Measurements from ENCODE around the gene SLC25A4.

SLC25A4 gene

DNA sequence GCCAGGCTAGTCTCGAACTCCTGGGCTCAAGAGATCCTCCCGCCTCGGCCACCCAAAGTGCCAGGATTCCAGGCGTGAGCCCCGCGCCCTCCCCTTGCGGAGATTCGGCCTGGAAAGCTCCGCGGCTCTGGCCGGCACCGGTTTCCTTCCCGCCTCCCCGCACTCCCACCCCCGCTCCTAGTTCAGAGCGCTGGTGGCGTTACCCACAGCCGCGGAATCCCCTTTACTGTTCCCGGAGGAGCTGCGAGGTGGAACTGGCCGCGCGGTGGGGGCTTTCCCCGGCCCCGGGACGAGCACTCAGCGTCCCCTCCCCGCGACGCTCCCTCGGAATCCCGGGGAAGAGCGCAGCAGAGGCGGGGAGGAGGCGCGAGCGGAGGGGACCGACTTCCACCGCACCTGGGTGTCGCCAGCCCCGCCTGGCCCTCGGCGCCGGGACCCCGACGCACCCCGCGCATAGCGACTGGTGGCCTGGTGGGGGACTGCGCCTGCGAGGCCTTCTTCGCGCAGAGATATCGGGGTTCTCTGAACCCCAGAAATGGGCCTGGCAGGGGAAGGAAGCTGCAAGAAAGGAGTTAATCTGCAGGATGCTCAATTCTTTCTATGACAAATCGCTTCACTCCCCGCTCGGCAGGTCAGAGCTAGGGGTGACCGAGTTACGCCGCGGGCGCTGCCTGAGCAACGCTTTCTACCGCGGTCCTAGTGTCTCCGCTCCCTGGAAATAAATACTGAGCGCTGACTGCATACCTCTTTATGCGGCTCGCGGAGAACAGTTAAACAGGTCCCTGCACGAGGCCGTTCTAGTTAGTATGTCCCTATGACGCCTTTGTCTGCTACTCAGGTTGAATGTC lies 14.6 kb upstream of the SLC25A4 start:
- no peaks in the 10 kb centered on the region for H4K20me1 ChIP-seq
- H3K4me3 ChIP-seq: peak overlapping the region in 9 of 10 experiments; percentile 14 to 55 (median 38); a peak in 15 of 20 replicates
- H3K36me3 ChIP-seq: peaks cover 0 to 4% (median 0%) of the 10 kb centered on the region in 11 experiments; a peak in 3 of 22 replicates
- peaks cover 0 to 5% (median 3%) of the 10 kb centered on the region in 10 experiments; a peak in 11 of 20 replicates for H3K4me1 ChIP-seq
- peaks cover 25 to 39% (median 32%) of the 10 kb centered on the region in 11 experiments for H3K27me3 ChIP-seq
- H3K9me3 ChIP-seq (replicated peaks in 1 of 11): peaks cover 31 to 57% (median 43%) of the 10 kb centered on the region in 11 experiments
- no peak overlapping the region for H3K9ac ChIP-seq
- H3K4me2 ChIP-seq: peak overlapping the region in 8 of 11 experiments; percentile 12 to 78 (median 45); a peak in 13 of 22 replicates
- TF ChIP-seq Cebpa-rat (IDR thresholded peaks at IDR 0.05): no peak
- H3K27ac ChIP-seq: no peak overlapping the region

DNA sequence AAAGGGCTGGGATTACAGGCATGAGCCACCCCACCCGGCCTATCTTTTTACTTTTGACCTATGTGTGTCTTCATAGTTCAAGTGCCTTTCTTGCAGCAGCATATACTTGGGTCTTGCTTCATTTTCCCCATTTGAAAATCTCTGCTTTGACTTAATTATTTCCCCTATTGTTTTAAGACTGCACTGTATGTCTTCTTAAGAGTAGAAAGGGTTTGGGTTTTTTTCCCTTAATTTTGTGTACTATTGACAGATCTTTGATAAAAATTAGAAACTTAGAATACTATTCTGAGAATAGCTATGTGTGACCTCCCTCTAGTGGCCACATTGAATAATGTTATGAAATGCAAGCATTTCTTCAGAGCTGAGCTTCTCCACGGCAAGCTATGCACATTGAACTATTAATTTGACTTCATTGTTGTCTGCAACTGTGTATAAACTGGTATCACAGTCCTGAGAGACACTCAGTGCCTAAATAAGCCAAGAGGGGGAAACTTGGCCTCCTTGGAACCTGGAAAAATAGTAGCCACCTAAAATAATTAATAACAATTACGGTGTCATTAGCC lies 8.7 kb upstream of the SLC25A4 start:
- TF ChIP-seq Cebpa-rat (IDR thresholded peaks at IDR 0.05): no peak
- H4K20me1 ChIP-seq: no peaks in the 10 kb centered on the region
- H3K27me3 ChIP-seq: peaks cover 0 to 11% (median 3%) of the 10 kb centered on the region in 11 experiments; a peak in 15 of 22 replicates
- no peak overlapping the region for H3K27ac ChIP-seq
- no peak overlapping the region for H3K4me3 ChIP-seq
- no peak overlapping the region for H3K4me2 ChIP-seq
- H3K4me1 ChIP-seq: peaks cover 0 to 19% (median 16%) of the 10 kb centered on the region in 10 experiments; a peak in 17 of 20 replicates
- H3K36me3 ChIP-seq: no peaks in the 10 kb centered on the region
- H3K9me3 ChIP-seq (replicated peaks in 1 of 11): peaks cover 2 to 14% (median 5%) of the 10 kb centered on the region in 11 experiments; a peak in 18 of 22 replicates
- H3K9ac ChIP-seq: no peak overlapping the region

DNA sequence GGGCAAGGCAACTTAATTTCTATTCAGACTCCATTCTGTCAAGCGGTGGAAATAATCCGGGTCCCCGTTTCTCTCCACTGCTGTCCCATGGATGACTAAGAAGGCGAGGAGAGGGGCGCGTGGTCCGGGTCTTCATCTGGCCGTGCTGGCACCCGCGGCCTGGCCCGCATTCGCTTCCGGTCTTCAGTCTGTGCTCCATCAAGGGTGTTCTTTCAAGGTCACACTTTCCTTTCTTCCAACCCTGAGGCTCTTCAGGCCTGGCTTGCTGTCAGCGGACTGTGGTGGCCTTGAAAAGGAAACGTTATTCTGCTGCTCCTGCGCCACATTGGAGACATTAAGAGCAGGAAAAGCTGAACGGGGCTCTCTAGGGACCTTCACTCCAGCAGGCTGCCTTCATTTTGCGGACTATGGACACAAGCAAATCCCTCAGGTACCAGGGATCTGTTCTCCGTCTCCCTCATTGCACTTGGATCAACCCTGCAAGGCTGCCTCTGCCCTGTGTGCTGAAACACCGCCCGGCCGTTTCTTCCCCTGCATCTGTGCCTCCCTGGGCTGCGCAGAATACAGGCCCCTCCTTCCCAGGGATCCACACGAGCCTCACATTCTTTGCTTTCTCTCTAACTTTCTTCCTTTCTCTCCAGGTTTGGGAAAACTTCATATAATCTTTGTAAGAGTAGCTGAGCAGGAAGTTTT lies 5.7 kb upstream of the SLC25A4 start:
- Histone ChIP-seq H3K27ac (no peak overlapping the region), H3K4me2 (peak overlapping the region in 9 of 11 experiments; percentile 25 to 68 (median 56); a peak in 16 of 22 replicates), H3K4me3 (no peak overlapping the region), H3K9me3 (replicated peaks in 1 of 11) (no peaks in the 10 kb centered on the region), H4K20me1 (no peaks in the 10 kb centered on the region), H3K9ac (no peak overlapping the region), H3K36me3 (no peaks in the 10 kb centered on the region), H3K4me1 (peaks cover 1 to 27% (median 19%) of the 10 kb centered on the region in 10 experiments; a peak in 19 of 20 replicates), H3K27me3 (peaks cover 0 to 8% (median 0%) of the 10 kb centered on the region in 11 experiments; a peak in 4 of 22 replicates)
- TF ChIP-seq Cebpa-rat (IDR thresholded peaks at IDR 0.05): no peak

DNA sequence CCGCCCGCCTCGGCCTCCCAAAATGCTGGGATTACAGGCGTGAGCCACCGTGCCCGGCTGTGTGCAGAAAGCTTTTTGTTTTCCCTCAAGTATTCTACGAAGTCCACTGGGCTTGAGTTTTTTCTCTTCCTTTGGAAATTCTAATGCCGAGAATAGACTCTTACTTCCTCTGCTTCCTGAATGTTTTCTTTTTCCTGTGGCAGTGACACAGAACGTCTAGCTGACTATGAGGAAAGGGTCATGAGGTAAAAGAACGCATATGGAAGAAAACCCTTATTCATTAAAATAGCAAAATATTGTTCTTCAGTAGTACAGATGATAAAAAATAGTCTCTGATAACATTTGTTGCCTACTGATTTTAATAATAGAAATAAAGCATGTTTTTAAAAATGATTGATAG lies 4.9 kb upstream of the SLC25A4 start:
- Histone ChIP-seq H3K4me2 (peak overlapping the region; percentile 25 to 68 (median 51); a peak in 21 of 22 replicates), H3K9me3 (replicated peaks in 1 of 11) (no peaks in the 10 kb centered on the region), H4K20me1 (no peaks in the 10 kb centered on the region), H3K36me3 (no peaks in the 10 kb centered on the region), H3K27ac (no peak overlapping the region), H3K4me1 (peaks cover 5 to 32% (median 25%) of the 10 kb centered on the region in 10 experiments; a peak in 19 of 20 replicates), H3K4me3 (no peak overlapping the region), H3K9ac (no peak overlapping the region), H3K27me3 (peaks cover 0 to 16% (median 0%) of the 10 kb centered on the region in 11 experiments; a peak in 5 of 22 replicates)
- no peak for TF ChIP-seq Cebpa-rat (IDR thresholded peaks at IDR 0.05)

DNA sequence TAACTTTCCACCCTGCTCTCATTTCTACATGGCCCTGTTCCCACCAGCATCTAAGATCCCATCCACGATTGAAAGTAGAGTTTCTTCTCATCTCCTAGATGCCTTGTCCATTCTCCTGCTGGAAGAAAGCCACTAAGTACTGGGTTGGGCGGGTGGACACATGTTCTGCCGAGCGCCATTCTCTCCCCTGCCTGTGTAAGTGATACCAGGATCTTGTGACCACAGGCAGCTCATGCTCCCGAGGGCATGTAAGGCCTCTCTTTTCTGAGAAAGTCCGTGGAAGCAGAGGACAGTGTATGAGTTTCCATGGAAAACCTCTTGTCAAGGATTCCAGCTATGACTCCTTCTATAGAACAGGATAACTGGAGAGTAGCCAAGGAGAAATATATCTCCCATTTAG lies 3.3 kb upstream of the SLC25A4 start:
- Histone ChIP-seq H4K20me1 (peaks cover 0 to 11% (median 0%) of the 10 kb centered on the region in 11 experiments; a peak in 7 of 22 replicates), H3K27ac (no peak overlapping the region), H3K4me2 (no peak overlapping the region), H3K9me3 (replicated peaks in 1 of 11) (no peaks in the 10 kb centered on the region), H3K36me3 (no peaks in the 10 kb centered on the region), H3K4me1 (peaks cover 5 to 43% (median 32%) of the 10 kb centered on the region in 10 experiments; a peak in 19 of 20 replicates), H3K9ac (no peak overlapping the region), H3K27me3 (peaks cover 0 to 28% (median 7%) of the 10 kb centered on the region in 11 experiments; a peak in 12 of 22 replicates), H3K4me3 (no peak overlapping the region)
- no peak for TF ChIP-seq Cebpa-rat (IDR thresholded peaks at IDR 0.05)

DNA sequence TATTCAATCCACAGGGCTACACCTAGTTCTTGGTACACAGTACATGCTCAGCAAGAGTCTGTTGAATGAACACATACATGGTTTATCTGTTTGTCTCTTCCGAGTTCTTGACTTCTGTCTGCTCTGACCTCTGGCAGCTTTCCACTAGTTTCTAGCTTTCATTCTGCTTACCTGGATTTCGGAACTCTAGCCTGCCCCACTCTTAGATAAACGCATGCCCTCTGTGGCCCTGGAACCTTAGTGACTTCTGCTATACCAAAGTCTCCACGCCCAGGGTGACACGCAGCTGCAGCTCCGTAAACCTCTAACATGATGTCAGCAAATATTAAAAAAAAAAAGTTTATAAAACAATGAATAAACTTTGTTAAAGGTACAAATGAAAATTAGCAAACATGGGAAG lies 1.3 kb upstream of the SLC25A4 start:
- no peak for TF ChIP-seq Cebpa-rat (IDR thresholded peaks at IDR 0.05)
- H3K4me2 ChIP-seq: no peak overlapping the region
- H3K9ac ChIP-seq: no peak overlapping the region
- H3K36me3 ChIP-seq: peaks cover 0 to 15% (median 0%) of the 10 kb centered on the region in 11 experiments; a peak in 6 of 22 replicates
- H3K9me3 ChIP-seq (replicated peaks in 1 of 11): no peaks in the 10 kb centered on the region
- H4K20me1 ChIP-seq: peaks cover 0 to 29% (median 3%) of the 10 kb centered on the region in 11 experiments; a peak in 8 of 22 replicates
- no peak overlapping the region for H3K27ac ChIP-seq
- peaks cover 0 to 28% (median 7%) of the 10 kb centered on the region in 11 experiments; a peak in 12 of 22 replicates for H3K27me3 ChIP-seq
- no peak overlapping the region for H3K4me3 ChIP-seq
- H3K4me1 ChIP-seq: peaks cover 5 to 50% (median 32%) of the 10 kb centered on the region in 10 experiments; a peak in 19 of 20 replicates

DNA sequence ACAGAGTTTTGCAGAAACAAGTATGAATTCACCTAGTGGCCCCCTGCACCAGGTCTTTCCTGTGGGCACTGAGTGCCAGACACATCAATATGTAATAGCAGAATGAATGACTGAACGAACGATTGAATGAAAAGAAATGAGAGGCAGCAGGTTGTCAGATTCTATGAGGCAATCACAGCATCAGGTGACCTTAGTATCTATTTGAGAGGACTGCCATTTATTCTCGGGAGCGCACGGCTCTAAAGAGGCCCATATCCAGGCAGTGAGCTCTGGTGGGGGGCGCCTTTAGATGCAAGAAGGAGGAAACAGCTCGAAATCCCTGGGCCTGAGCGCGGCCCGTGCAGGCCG lies 528 bp upstream of the SLC25A4 start:
- peaks cover 0 to 29% (median 3%) of the 10 kb centered on the region in 11 experiments; a peak in 8 of 22 replicates for H4K20me1 ChIP-seq
- H3K36me3 ChIP-seq: peaks cover 0 to 16% (median 0%) of the 10 kb centered on the region in 11 experiments; a peak in 6 of 22 replicates
- peak overlapping the region; percentile 59 to 76 (median 70) for H3K4me3 ChIP-seq
- peak overlapping the region in 9 of 11 experiments; percentile 41 to 67 (median 52); a peak in 14 of 22 replicates for H3K27ac ChIP-seq
- H3K27me3 ChIP-seq: peaks cover 0 to 28% (median 7%) of the 10 kb centered on the region in 11 experiments; a peak in 12 of 22 replicates
- no peaks in the 10 kb centered on the region for H3K9me3 ChIP-seq (replicated peaks in 1 of 11)
- H3K4me2 ChIP-seq: peak overlapping the region; percentile 85 to 95 (median 91)
- no peak for TF ChIP-seq Cebpa-rat (IDR thresholded peaks at IDR 0.05)
- peak overlapping the region; percentile 69 to 83 (median 76); a peak in 21 of 22 replicates for H3K9ac ChIP-seq
- peaks cover 5 to 45% (median 27%) of the 10 kb centered on the region in 10 experiments; a peak in 19 of 20 replicates for H3K4me1 ChIP-seq

DNA sequence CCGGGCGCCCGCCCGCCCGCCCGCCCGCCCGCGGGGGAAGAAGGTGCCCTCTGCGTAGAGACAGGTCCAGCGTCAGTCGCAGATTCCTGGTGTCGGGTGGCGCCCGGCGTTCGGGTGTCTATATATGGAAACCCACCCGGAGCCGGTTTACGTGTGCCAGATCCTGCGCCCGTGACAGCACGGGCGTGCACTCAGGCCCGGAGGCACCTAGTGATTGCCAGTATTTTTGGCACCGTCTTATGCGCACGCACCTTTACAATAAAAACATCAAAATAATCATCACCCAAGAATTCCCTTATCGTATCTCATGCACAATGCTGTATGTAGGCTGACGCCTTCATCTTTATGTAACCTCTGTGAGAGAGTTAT lies 519 bp downstream of the SLC25A4 start:
- H3K27ac ChIP-seq: peak overlapping the region in 10 of 11 experiments; percentile 6 to 67 (median 53); a peak in 11 of 22 replicates
- H3K9ac ChIP-seq: peak overlapping the region; percentile 69 to 83 (median 76)
- peaks cover 0 to 28% (median 7%) of the 10 kb centered on the region in 11 experiments; a peak in 12 of 22 replicates for H3K27me3 ChIP-seq
- peaks cover 5 to 34% (median 17%) of the 10 kb centered on the region in 10 experiments; a peak in 17 of 20 replicates for H3K4me1 ChIP-seq
- peaks cover 0 to 29% (median 3%) of the 10 kb centered on the region in 11 experiments; a peak in 8 of 22 replicates for H4K20me1 ChIP-seq
- H3K36me3 ChIP-seq: peaks cover 0 to 17% (median under 1%) of the 10 kb centered on the region in 11 experiments; a peak in 6 of 22 replicates
- no peaks in the 10 kb centered on the region for H3K9me3 ChIP-seq (replicated peaks in 1 of 11)
- TF ChIP-seq Cebpa-rat (IDR thresholded peaks at IDR 0.05): no peak
- peak overlapping the region; percentile 59 to 76 (median 70) for H3K4me3 ChIP-seq
- peak overlapping the region; percentile 85 to 95 (median 91) for H3K4me2 ChIP-seq

Measured in BLaER1 treated with 17β-estradiol and CSF1 and Interleukin-3, amounts not matched to agents 10 nM and 100 nM (cell line).